Upper lobe of left lung (tissue), 6 donors: ENCODE data around the gene VAV2. TPM values are rescaled to one million over a fixed set of nuclear protein-coding genes. Genes with fewer than 3 reads are reported as not detected.

Experiments
- ATAC-seq, 2 donors: fragments of 200-7000 bp; cut with Tn5 transposase; one replicate each; pipeline ENCODE4 v1.9.1; 2022; ENCODE audit warnings: mild to moderate bottlenecking in 2 of 2, moderate library complexity in 2 of 2; ENCODE audit not compliant: low FRiP score in 2 of 2
- DNase-seq, 2 donors: peaks; one replicate each; pipeline ENCODE4 v3.0.0-alpha.2; 2019 to 2020
- H3K27ac ChIP-seq, 4 donors: fragments of 200-600 bp; sonication (generic); one replicate each; pipeline ENCODE4 v1.5.1; 2016 to 2019
- H3K27me3 ChIP-seq, 4 donors: fragments of 200-600 bp; sonication (generic); one replicate each; pipeline ENCODE4 v1.5.1; 2017 to 2019
- H3K36me3 ChIP-seq, 4 donors: fragments of 200-600 bp; sonication (generic); one replicate each; pipeline ENCODE4 v1.5.1; 2016 to 2019
- H3K4me1 ChIP-seq, 4 donors: fragments of 200-600 bp; sonication (generic); one replicate each; pipeline ENCODE4 v1.5.1; 2018 to 2019
- H3K4me3 ChIP-seq, 4 donors: fragments of 200-600 bp; sonication (generic); one replicate each; pipeline ENCODE4 v1.5.1; 2017 to 2019; ENCODE audit warnings: mild to moderate bottlenecking in 2 of 4, moderate library complexity in 1 of 4
- H3K9me3 ChIP-seq, 4 donors: fragments of 200-600 bp; sonication (generic); one replicate each; pipeline ENCODE4 v1.5.1; 2018 to 2019
- EP300 ChIP-seq, 4 donors: sonication (generic); formaldehyde crosslinking; IDR thresholded peaks; one replicate each; pipeline ENCODE4 v1.5.1; 2017; ENCODE audit warnings: antibody characterized with exemption in 4 of 4, control low read depth in 2 of 4
- POLR2A ChIP-seq, 4 donors: fragments of 450-650 bp; IDR thresholded peaks; one replicate each; pipeline ENCODE4 v1.5.1; 2016 to 2017; ENCODE audit warnings: antibody characterized with exemption in 4 of 4, mild to moderate bottlenecking in 2 of 4
- POLR2AphosphoS5 ChIP-seq, 2 donors: sonication (generic); formaldehyde crosslinking; IDR thresholded peaks; one replicate each; pipeline ENCODE4 v1.5.1; 2017; ENCODE audit warnings: antibody characterized with exemption in 2 of 2
- WGBS, 2 donors: methylation state at CpG; one replicate each; pipeline ENCODE4 v1.1.5; 2017 to 2018; 5-methylcytosine and 5-hydroxymethylcytosine counted together
- total RNA-seq, 6 donors: library from RNA; depleted of rRNA in 4 of 6; stranded (reverse); fragments of >200 nt in 4 of 6; gene quantifications; one replicate each; pipeline versions ENCODE4 v1.1.0 to v1.2.1, GENCODE V29; 2016 to 2021
- TF ChIP-seq, protein P1 (sequence below), 6 experiments: fragments of 450-650 bp in 4 of 6; fragments of 200-600 bp in 2 of 6; sonication (generic) in 2 of 6; IDR thresholded peaks; one replicate each; pipeline ENCODE4 v1.5.1; 2016 to 2019; ENCODE audit warnings: antibody characterized with exemption in 6 of 6
- donor health status: DM: no; HTN: no; CAD: no; lungs with moderate emphysema.
- donor health status: DM: no; HTN: yes; CAD: no; lungs with severe emphysema.

Gene VAV2
- total RNA-seq, 6 donors from 2014 or later = 12.0 to 38.8 (median 22.0) TPM

DNA sequence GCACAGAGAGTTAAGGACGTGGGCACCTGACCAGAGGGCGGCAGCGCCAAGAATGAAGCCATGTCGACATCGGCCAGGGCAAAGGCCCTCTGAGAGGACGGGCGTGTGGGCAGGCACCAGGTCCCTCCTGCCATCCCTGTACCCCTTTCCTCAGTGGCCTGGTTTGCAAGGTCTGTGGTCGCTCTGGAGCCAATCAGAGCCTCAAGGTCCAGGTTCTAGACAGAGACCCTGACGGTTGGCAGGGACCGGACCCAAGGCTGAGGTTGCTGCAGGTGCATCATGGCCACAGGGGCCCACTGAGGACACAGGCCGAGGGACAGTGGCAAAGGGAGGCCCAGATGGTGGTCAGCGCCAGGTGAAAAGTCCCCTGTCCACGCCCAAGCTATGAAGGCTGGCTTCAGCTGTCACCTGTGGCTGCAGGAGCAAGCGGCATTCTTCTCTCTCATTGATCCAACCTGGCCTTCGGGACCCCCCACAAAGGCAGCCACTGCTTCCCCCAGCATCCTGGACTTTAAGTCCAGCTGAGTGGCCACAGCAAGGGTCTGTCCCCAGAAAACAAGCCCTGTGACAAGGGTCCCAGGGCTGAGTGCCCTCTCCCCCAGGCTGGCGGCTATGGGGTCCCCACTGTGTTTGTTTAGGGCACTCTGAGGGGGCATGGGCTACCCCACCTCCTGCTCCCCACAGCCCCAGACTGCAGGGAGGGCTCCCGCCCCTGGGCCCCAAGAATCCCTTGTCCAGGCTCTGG, 48.9 kb downstream of the VAV2 start:
- no peak for DNase-seq
- TF ChIP-seq, protein P1, sequence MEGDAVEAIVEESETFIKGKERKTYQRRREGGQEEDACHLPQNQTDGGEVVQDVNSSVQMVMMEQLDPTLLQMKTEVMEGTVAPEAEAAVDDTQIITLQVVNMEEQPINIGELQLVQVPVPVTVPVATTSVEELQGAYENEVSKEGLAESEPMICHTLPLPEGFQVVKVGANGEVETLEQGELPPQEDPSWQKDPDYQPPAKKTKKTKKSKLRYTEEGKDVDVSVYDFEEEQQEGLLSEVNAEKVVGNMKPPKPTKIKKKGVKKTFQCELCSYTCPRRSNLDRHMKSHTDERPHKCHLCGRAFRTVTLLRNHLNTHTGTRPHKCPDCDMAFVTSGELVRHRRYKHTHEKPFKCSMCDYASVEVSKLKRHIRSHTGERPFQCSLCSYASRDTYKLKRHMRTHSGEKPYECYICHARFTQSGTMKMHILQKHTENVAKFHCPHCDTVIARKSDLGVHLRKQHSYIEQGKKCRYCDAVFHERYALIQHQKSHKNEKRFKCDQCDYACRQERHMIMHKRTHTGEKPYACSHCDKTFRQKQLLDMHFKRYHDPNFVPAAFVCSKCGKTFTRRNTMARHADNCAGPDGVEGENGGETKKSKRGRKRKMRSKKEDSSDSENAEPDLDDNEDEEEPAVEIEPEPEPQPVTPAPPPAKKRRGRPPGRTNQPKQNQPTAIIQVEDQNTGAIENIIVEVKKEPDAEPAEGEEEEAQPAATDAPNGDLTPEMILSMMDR (IDR thresholded peaks at IDR 0.05) = no peak
- no peak for TF ChIP-seq POLR2A (IDR thresholded peaks at IDR 0.05)
- no peak for TF ChIP-seq EP300 (IDR thresholded peaks at IDR 0.05)
- no peak for TF ChIP-seq POLR2AphosphoS5 (IDR thresholded peaks at IDR 0.05)

DNA sequence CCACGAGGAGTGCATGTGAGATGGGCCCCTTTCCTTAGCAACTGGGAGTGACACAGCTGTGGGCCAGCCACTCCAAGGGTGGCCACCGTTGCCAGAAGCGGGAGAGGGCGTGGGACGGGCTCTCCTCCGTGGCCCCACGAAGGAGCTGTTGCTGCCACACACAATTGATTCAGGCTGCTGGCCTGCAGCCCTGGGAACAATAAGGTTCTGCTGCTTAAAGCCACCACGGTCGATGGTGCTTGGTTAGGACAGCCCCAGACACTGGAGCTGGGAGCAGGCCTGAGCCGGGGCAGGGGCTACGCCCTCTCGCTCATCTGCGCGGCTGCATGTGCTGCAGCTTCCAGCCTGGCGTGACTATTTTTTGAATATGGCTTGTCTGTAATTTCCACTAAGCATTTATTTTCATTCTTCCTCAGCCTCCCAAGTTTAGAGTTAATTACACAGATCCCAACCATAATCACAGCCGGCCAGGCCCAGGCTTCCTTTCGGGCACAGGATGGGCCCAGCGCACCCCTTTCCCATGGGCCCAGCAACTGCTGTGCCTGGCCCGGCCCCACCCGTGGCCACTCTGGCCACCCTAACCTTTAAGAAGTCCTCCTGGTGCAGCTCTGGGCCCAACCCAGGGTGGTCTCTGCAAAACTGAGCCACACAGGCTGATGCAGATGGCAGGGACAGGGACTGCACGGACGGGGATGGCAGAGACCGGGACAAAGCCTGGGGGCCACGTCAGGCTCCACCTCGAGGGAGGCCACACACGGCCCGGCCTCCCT, 49.7 kb downstream of the VAV2 start:
- H3K4me3 ChIP-seq = no peak overlapping the region
- H3K36me3 ChIP-seq = peaks cover 0 to 15% (median 7%) of the 10 kb centered on the region in 4 donors
- no peaks in the 10 kb centered on the region for H3K9me3 ChIP-seq
- no peaks in the 10 kb centered on the region for H3K27me3 ChIP-seq
- H3K4me1 ChIP-seq = peaks cover 0 to 12% (median 8%) of the 10 kb centered on the region in 4 donors
- ATAC-seq (no peak), DNase-seq (peak in 1 of 2 donors; percentile 66)
- no peak for TF ChIP-seq POLR2AphosphoS5 (IDR thresholded peaks at IDR 0.05)
- no peak for TF ChIP-seq EP300 (IDR thresholded peaks at IDR 0.05)
- TF ChIP-seq POLR2A (IDR thresholded peaks at IDR 0.05) = no peak
- TF ChIP-seq, protein P1 (IDR thresholded peaks at IDR 0.05) = no peak
- 87 to 89% methylated on average over 25 to 27 of the region's 27 CpGs for WGBS, 2 donors
- H3K27ac ChIP-seq = no peak overlapping the region

More for the DNA sequence above, 48.9 kb downstream of the VAV2 start:
- H3K9me3 ChIP-seq = no peaks in the 10 kb centered on the region
- WGBS, 2 donors = 90 to 91% methylated on average over 10 to 16 of the region's 17 CpGs
- H3K4me1 ChIP-seq = peaks cover 3 to 18% (median 15%) of the 10 kb centered on the region in 4 donors
- H3K27me3 ChIP-seq = no peaks in the 10 kb centered on the region
- no peak overlapping the region for H3K27ac ChIP-seq
- H3K36me3 ChIP-seq = peaks cover 0 to 7% (median 2%) of the 10 kb centered on the region in 4 donors
- H3K4me3 ChIP-seq = no peak overlapping the region
- ATAC-seq = no peak

DNA sequence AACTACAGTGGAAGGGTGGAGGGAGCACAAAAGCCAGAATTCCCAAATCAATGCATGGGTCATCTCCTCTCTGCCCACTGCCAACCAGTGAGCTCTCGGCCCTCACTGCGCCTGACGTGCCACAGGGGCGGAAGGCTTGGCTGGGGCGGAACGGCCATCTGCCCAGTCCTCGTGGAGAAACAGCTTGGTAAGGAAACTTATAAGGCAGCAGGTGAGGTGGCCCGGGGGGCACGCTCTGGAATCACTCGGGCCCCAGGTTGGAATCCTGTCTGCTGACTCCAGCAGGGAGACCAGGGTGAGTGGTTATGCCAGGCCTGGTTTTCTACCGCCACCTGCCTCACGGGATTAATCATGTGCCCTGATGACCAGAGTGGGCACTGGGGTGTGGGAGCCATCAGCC, 52.3 kb downstream of the VAV2 start:
- TF ChIP-seq POLR2A (IDR thresholded peaks at IDR 0.05) (no peak), POLR2AphosphoS5 (IDR thresholded peaks at IDR 0.05) (no peak), EP300 (IDR thresholded peaks at IDR 0.05) (no peak)
- TF ChIP-seq, protein P1 (IDR thresholded peaks at IDR 0.05) = no peak
- H3K4me3 ChIP-seq = no peak overlapping the region
- H3K36me3 ChIP-seq = peaks cover 0 to 15% (median 5%) of the 10 kb centered on the region in 4 donors
- H3K27me3 ChIP-seq = no peaks in the 10 kb centered on the region
- 88 to 89% methylated on average over 9 to 12 of the region's 12 CpGs for WGBS, 2 donors
- DNase-seq = peak in 1 of 2 donors; percentile 76
- no peak overlapping the region for H3K27ac ChIP-seq
- ATAC-seq = no peak
- H3K4me1 ChIP-seq = peaks cover 0 to 11% (median 6%) of the 10 kb centered on the region in 4 donors
- no peaks in the 10 kb centered on the region for H3K9me3 ChIP-seq

DNA sequence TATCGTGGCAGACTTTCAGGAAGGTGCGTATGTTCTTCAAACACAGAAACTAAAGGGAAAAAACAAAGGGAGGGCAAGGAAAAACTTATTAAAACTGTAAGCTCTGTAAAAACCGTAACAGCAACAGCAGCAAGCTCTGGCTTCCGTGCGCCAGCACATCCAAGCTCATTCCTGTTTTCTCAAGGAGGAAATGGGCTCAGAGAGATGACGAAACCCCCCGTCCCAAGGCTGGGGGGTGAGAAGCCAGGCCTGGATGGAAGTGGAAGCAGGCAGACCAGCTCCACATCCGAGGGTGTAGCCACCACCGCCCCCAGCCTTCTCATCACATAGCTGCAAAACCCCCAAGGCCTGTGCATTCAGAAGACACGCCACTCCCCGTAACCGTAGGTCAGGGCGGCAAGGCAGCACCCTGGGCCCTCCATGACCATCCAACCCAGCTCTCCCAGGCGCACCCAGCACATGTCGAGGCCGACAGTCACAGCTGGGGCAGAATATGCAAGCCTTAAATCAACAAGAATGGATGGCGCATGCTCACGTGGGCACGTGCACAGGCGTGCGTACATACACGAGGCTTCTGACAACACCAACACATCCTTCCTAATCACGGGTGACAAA, 52.8 kb downstream of the VAV2 start:
- 78 to 81% methylated on average over 15 to 23 of the region's 23 CpGs for WGBS, 2 donors
- H3K4me1 ChIP-seq = peaks cover 0 to 11% (median 6%) of the 10 kb centered on the region in 4 donors
- DNase-seq (peak in 1 of 2 donors; percentile 62), ATAC-seq (no peak)
- no peaks in the 10 kb centered on the region for H3K27me3 ChIP-seq
- no peaks in the 10 kb centered on the region for H3K9me3 ChIP-seq
- peaks cover 0 to 15% (median 5%) of the 10 kb centered on the region in 4 donors for H3K36me3 ChIP-seq
- TF ChIP-seq, protein P1 (IDR thresholded peaks at IDR 0.05) = no peak
- no peak for TF ChIP-seq POLR2A (IDR thresholded peaks at IDR 0.05)
- no peak for TF ChIP-seq EP300 (IDR thresholded peaks at IDR 0.05)
- TF ChIP-seq POLR2AphosphoS5 (IDR thresholded peaks at IDR 0.05) = no peak
- no peak overlapping the region for H3K27ac ChIP-seq
- H3K4me3 ChIP-seq = no peak overlapping the region
